ENCODE data around the gene PPP6R3.

DNA sequence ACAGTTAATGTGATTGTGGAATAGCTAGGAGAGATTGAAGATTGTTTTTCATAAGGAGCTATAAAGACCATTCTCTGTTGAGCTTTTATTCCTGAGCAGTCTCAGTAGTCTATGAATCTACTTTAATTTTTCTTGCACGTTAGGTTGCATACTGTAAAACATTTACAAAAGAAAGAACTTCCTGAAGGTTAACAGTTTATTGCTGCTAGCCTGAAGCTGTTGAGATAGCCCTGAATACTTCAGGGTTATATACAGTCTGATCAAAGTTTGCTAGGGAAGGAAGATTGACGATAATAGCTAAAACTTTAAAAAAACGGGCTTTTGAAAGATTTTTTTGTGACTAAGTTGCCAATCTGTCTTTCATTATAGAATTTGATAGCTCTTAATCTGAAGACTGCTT lies 64.8 kb downstream of the PPP6R3 start:
- no peak for TF ChIP-seq EP300 (IDR thresholded peaks at IDR 0.05; ENCODE audit: borderline replicate concordance in 1 of 2, control insufficient read depth in 1 of 2, low read depth in 2 of 2, low read length in 2 of 2)
- TF ChIP-seq ASH2L (IDR thresholded peaks at IDR 0.05; ENCODE audit: borderline replicate concordance, low read depth) = no peak
- TF ChIP-seq, protein P1, sequence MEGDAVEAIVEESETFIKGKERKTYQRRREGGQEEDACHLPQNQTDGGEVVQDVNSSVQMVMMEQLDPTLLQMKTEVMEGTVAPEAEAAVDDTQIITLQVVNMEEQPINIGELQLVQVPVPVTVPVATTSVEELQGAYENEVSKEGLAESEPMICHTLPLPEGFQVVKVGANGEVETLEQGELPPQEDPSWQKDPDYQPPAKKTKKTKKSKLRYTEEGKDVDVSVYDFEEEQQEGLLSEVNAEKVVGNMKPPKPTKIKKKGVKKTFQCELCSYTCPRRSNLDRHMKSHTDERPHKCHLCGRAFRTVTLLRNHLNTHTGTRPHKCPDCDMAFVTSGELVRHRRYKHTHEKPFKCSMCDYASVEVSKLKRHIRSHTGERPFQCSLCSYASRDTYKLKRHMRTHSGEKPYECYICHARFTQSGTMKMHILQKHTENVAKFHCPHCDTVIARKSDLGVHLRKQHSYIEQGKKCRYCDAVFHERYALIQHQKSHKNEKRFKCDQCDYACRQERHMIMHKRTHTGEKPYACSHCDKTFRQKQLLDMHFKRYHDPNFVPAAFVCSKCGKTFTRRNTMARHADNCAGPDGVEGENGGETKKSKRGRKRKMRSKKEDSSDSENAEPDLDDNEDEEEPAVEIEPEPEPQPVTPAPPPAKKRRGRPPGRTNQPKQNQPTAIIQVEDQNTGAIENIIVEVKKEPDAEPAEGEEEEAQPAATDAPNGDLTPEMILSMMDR (IDR thresholded peaks at IDR 0.05 in 2 of 3, conservative IDR thresholded peaks at IDR 0.05 in 1 of 3; ENCODE audit: control insufficient read depth in 2 of 3, extremely low read depth in 1 of 3, insufficient read depth in 1 of 3, low read depth in 3 of 3, low read length in 3 of 3) = no peak
- TF ChIP-seq GABPA (IDR thresholded peaks at IDR 0.05; ENCODE audit: low read depth) = no peak
- TF ChIP-seq CHD2 (IDR thresholded peaks at IDR 0.05; ENCODE audit: borderline replicate concordance, low read depth, low read length) = no peak
- TF ChIP-seq WRNIP1 (IDR thresholded peaks at IDR 0.05; ENCODE audit: borderline replicate concordance, low read depth, low read length) = no peak
- no peak for TF ChIP-seq BCL11A (IDR thresholded peaks at IDR 0.05; ENCODE audit: low read depth, low read length)
- TF ChIP-seq, protein P2, sequence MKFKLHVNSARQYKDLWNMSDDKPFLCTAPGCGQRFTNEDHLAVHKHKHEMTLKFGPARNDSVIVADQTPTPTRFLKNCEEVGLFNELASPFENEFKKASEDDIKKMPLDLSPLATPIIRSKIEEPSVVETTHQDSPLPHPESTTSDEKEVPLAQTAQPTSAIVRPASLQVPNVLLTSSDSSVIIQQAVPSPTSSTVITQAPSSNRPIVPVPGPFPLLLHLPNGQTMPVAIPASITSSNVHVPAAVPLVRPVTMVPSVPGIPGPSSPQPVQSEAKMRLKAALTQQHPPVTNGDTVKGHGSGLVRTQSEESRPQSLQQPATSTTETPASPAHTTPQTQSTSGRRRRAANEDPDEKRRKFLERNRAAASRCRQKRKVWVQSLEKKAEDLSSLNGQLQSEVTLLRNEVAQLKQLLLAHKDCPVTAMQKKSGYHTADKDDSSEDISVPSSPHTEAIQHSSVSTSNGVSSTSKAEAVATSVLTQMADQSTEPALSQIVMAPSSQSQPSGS (IDR thresholded peaks at IDR 0.05; ENCODE audit: low read length) = no peak
- TF ChIP-seq, protein P3, sequence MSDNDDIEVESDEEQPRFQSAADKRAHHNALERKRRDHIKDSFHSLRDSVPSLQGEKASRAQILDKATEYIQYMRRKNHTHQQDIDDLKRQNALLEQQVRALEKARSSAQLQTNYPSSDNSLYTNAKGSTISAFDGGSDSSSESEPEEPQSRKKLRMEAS (IDR thresholded peaks at IDR 0.05; ENCODE audit: low read depth, low read length) = no peak
- TF ChIP-seq EZH2 (IDR thresholded peaks at IDR 0.05; ENCODE audit: borderline replicate concordance, control insufficient read depth, low read depth, low read length) = no peak
- TF ChIP-seq BRCA1 (IDR thresholded peaks at IDR 0.05; ENCODE audit: low read depth, low read length) = no peak
- TF ChIP-seq NFIC (IDR thresholded peaks at IDR 0.05; ENCODE audit: low read depth, low read length) = no peak
